Endothelial cell of umbilical vein (primary cell): Measurements from ENCODE around the gene CEP162. TPM values are rescaled to one million over a fixed set of nuclear protein-coding genes. Genes with fewer than 3 reads are reported as not detected.

Source experiments
- BruUV-seq: library from RNA; stranded (reverse); fragments of 400-500 nt; replicated peaks from 2 replicates; lab custom pipeline; 2021; lab: Mats Ljungman, UMichigan
- CTCF ChIA-PET: fragments of 300-600, 350-600 bp; sonication (Branson Sonifier 250); formaldehyde crosslinking; loops from one replicate; lab custom pipeline; 2021; ENCODE audit warnings: antibody characterized with exemption, inconsistent platforms; lab: Charles Lee
- POLR2A ChIA-PET: fragments of 300-600, 350-600 bp; sonication (Branson Sonifier 250); formaldehyde crosslinking; loops from one replicate; lab custom pipeline; 2021; ENCODE audit warnings: antibody characterized with exemption, inconsistent platforms; lab: Charles Lee
- DNase-seq: peaks from one replicate; pipeline ENCODE4 v3.0.0-alpha.2; 2011; ENCODE audit warnings: low read depth, low spot score
- FAIRE-seq: peaks from 2 replicates; lab custom pipeline; 2011; peaks lifted over from hg19 to GRCh38; lab: Jason Lieb, UNC
- H2AFZ ChIP-seq: 2 replicates; pipeline ENCODE4 v1.6.0; 2012; ENCODE audit warnings: low read depth, low read length, control low read depth, inconsistent platforms
- H3K27ac ChIP-seq: 2 replicates; pipeline ENCODE4 v1.5.1; 2011; ENCODE audit warnings: low read depth, mild to moderate bottlenecking, control low read depth, low read length, moderate library complexity; ENCODE audit not compliant: insufficient read depth
- H3K27me3 ChIP-seq, 2 experiments: 2 replicates each; pipeline versions ENCODE4 v1.6.0 to v1.6.1; 2011; ENCODE audit warnings: low read length in 2 of 2, mixed read lengths in 1 of 2; ENCODE audit not compliant: control insufficient read depth in 2 of 2, insufficient read depth in 2 of 2
- H3K36me3 ChIP-seq, 2 experiments: 2 replicates in 1 of 2; 3 replicates in 1 of 2; pipeline ENCODE4 v1.5.1; 2011; ENCODE audit warnings: low read length in 2 of 2, mild to moderate bottlenecking in 1 of 2, moderate library complexity in 1 of 2; ENCODE audit not compliant: control insufficient read depth in 2 of 2, insufficient read depth in 2 of 2; ENCODE audit errors: extremely low read depth in 1 of 2
- H3K4me1 ChIP-seq: 3 replicates; pipeline ENCODE4 v1.5.1; 2011; ENCODE audit warnings: mild to moderate bottlenecking, low read length; ENCODE audit not compliant: control insufficient read depth, insufficient read depth; ENCODE audit errors: extremely low read depth
- H3K4me2 ChIP-seq: 2 replicates; pipeline ENCODE4 v1.6.1; 2011; ENCODE audit warnings: low read length, control low read depth, mixed read lengths; ENCODE audit not compliant: insufficient read depth
- H3K4me3 ChIP-seq, 3 experiments: fragments of 200-600 bp in 1 of 3; sonication (generic), shearing (Covaris generic) in 1 of 3; replicated peaks in 1 of 3; 2 replicates each; pipeline ENCODE4 v1.5.1; 2011 to 2016; ENCODE audit warnings: control low read depth in 3 of 3, low read length in 3 of 3, mild to moderate bottlenecking in 2 of 3, inconsistent platforms in 1 of 3, low read depth in 1 of 3, moderate library complexity in 1 of 3; ENCODE audit not compliant: insufficient read depth in 1 of 3
- H3K79me2 ChIP-seq: 2 replicates; pipeline ENCODE4 v1.6.0; 2012; ENCODE audit warnings: low read length, inconsistent platforms; ENCODE audit not compliant: control insufficient read depth, insufficient read depth
- H3K9ac ChIP-seq: replicated peaks from 2 replicates; pipeline ENCODE3; 2011; ENCODE audit warnings: low read length, control low read depth; ENCODE audit not compliant: insufficient read depth; ENCODE audit errors: extremely low read depth
- H3K9me1 ChIP-seq: replicated peaks from 3 replicates; pipeline ENCODE4 v1.6.0; 2011; ENCODE audit warnings: mild to moderate bottlenecking, low read length; ENCODE audit not compliant: control insufficient read depth, insufficient read depth; ENCODE audit errors: extremely low read depth
- H3K9me3 ChIP-seq: replicated peaks from 2 replicates; pipeline ENCODE4 v1.5.1; 2012; ENCODE audit warnings: low read length, inconsistent platforms; ENCODE audit not compliant: control insufficient read depth, insufficient read depth
- H4K20me1 ChIP-seq: replicated peaks from 2 replicates; pipeline ENCODE3; 2011; ENCODE audit warnings: mild to moderate bottlenecking, low read length; ENCODE audit not compliant: control insufficient read depth, insufficient read depth; ENCODE audit errors: extremely low read depth
- FOS ChIP-seq: IDR thresholded peaks from 2 replicates; pipeline ENCODE4 v1.6.1; 2011; ENCODE audit warnings: mild to moderate bottlenecking, low read length, moderate library complexity, borderline replicate concordance; ENCODE audit not compliant: insufficient read depth
- POLR2A ChIP-seq: IDR thresholded peaks from 2 replicates; pipeline ENCODE4 v1.6.1; 2012; ENCODE audit warnings: low read depth, mild to moderate bottlenecking, control low read depth, low read length
- dilution Hi-C: fragments of 300-500 bp; cut with MboI; formaldehyde crosslinking; loops from one replicate; pipeline ENCODE4 v1.15.0; 2019; ENCODE audit warnings: low sequenced_read_pairs; ENCODE audit not compliant: extremely low pct_ligation_motif_present
- intact Hi-C: fragments of 100-400 bp; cut with micrococcal nuclease; formaldehyde crosslinking; loops from one replicate; pipeline ENCODE4 v1.10.0; 2022
- polyA plus RNA-seq, 4 experiments: library from polyadenylated mRNA; depleted of rRNA in 3 of 4; stranded (reverse) in 3 of 4; unstranded in 1 of 4; fragments of >200 nt; gene quantifications; 2 replicates each; pipeline versions ENCODE4 v1.2.1 to v1.2.3, GENCODE V29; 2011 to 2012; ENCODE audit warnings: missing spikeins in 1 of 4
- total RNA-seq: library from RNA; stranded (reverse); gene quantifications from 2 replicates; pipeline ENCODE4 v1.2.3, GENCODE V29; 2021

CEP162 gene
- total and polyA plus RNA-seq, 2 donors (not counting 3 experiments of a cell fraction or from before 2014, with no cell fraction given): 0.79 to 10.8 TPM

- no peaks in the 10 kb centered on the region for H3K9me3 ChIP-seq
- ChIA-PET CTCF (no interaction called here), POLR2A (no interaction called here)
- H3K27ac ChIP-seq: no peak overlapping the region
- FAIRE-seq (no peak), DNase-seq (no peak)
- intact Hi-C loops: no loop called here
- H4K20me1 ChIP-seq: no peaks in the 10 kb centered on the region
- H3K4me2 ChIP-seq: no peak overlapping the region
- H2AFZ ChIP-seq: no peak overlapping the region
- no peak overlapping the region for H3K9ac ChIP-seq
- no peaks in the 10 kb centered on the region for H3K9me1 ChIP-seq
- H3K4me3 ChIP-seq: no peak overlapping the region
- no peaks in the 10 kb centered on the region for H3K79me2 ChIP-seq
- no peak for TF ChIP-seq POLR2A
- dilution Hi-C loops: no loop called here
- H3K27me3 ChIP-seq: peaks cover 3 to 10% of the 10 kb centered on the region in 2 experiments
- no peaks in the 10 kb centered on the region for H3K36me3 ChIP-seq
- no peaks in the 10 kb centered on the region for H3K4me1 ChIP-seq
- no TSS peak for BruUV-seq
Measured at GRCh38 chr6:84253380-84253779, 25.9 kb upstream of the CEP162 start.

- ChIA-PET CTCF (no interaction called here), POLR2A (no interaction called here)
- intact Hi-C loops (no loop called here), dilution Hi-C loops (no loop called here)
- Histone ChIP-seq H3K27me3 (peaks cover 4 to 10% of the 10 kb centered on the region in 2 experiments), H3K9me1 (no peaks in the 10 kb centered on the region), H3K4me1 (no peaks in the 10 kb centered on the region), H3K9ac (no peak overlapping the region), H3K36me3 (no peaks in the 10 kb centered on the region), H4K20me1 (no peaks in the 10 kb centered on the region), H3K79me2 (no peaks in the 10 kb centered on the region), H3K4me2 (no peak overlapping the region), H3K27ac (no peak overlapping the region), H3K9me3 (no peaks in the 10 kb centered on the region), H3K4me3 (no peak overlapping the region), H2AFZ (no peak overlapping the region)
- no peak for TF ChIP-seq FOS
- FAIRE-seq: no peak
- no TSS peak for BruUV-seq
- DNase-seq: no peak
Measured at GRCh38 chr6:84251891-84252539, 24.6 kb upstream of the CEP162 start.
